ENCODE measurements around the gene SMIM22.

DNA sequence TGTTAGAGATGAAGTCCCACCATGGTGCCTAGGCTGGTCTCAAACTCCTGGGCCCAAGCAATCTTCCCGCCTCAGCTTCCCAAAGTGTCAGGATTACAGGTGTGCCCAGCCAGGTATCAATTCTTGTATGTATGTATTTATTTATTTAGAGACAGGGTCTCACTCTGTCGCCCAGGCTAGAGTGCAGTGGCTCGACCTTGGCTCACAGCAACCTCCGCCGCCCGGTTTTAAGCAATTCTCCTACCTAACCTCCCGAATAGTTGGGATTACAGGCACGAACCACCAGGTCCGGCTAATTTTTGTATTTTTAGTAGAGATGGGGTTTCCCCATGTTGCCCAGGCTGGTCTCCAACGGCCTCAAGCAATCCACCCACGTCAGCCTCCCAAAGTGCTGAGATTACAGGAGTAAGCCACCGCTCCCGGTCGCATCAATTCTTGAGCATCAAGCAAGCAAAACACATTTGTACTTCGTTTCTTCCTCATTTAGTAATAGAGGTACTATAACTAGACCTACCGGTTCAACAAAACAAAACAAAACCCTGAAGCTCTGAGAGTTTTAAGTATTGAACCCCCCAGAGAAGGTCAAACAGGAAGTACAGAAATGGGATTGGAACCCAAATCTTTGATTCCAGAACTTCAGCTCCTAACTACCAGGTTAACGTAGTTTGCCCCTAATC, 27.2 kb upstream of the SMIM22 start:
- no peak for TF ChIP-seq POLR2AphosphoS5 (IDR thresholded peaks at IDR 0.05)
- peak in 1 of 4 donors; percentile 7 for TF ChIP-seq EP300 (IDR thresholded peaks at IDR 0.05)
- TF ChIP-seq POLR2A (IDR thresholded peaks at IDR 0.05): no peak
- no peak for TF ChIP-seq CTCF (IDR thresholded peaks at IDR 0.05)

Data from upper lobe of left lung (tissue), 4 donors.